HEK293 (cell line): ENCODE results near the gene HDGF.

ENCODE experiments used
- CTCF ChIA-PET: fragments of 350-600 bp; formaldehyde crosslinking; extraction: SDS; loops from one replicate; lab custom pipeline; 2021; ENCODE audit warnings: antibody characterized with exemption; lab: Yijun Ruan, JAX
- POLR2A ChIA-PET: fragments of 300-600 bp; formaldehyde crosslinking; extraction: SDS; loops from one replicate; lab custom pipeline; 2020; ENCODE audit warnings: antibody characterized with exemption, inconsistent platforms; lab: Yijun Ruan, JAX
- H3K27ac ChIP-seq: fragments of 200-500 bp; sonication (Bioruptor generic); 2 replicates; pipeline ENCODE4 v1.5.1; 2014; ENCODE audit warnings: low read depth, low read length, control low read depth, inconsistent platforms; ENCODE audit errors: extremely low read depth
- H3K36me3 ChIP-seq, 2 experiments: fragments of 200-500 bp in 1 of 2; sonication (Bioruptor generic) in 1 of 2; 1 replicate in 1 of 2; 2 replicates in 1 of 2; pipeline ENCODE4 v1.5.1; 2014 to 2017; ENCODE audit warnings: inconsistent platforms in 2 of 2, low read length in 2 of 2; ENCODE audit not compliant: control insufficient read depth in 2 of 2, insufficient read depth in 1 of 2
- H3K4me1 ChIP-seq: fragments of 200-500 bp; sonication (Bioruptor generic); 2 replicates; pipeline ENCODE4 v1.5.1; 2014; ENCODE audit warnings: mild to moderate bottlenecking, low read length, inconsistent platforms; ENCODE audit not compliant: control insufficient read depth, insufficient read depth
- H3K4me3 ChIP-seq: 2 replicates; pipeline ENCODE4 v1.5.1; 2011; ENCODE audit warnings: low read depth, mild to moderate bottlenecking, control low read depth, low read length, moderate library complexity
- H3K9me3 ChIP-seq: fragments of 200-500 bp; sonication (Bioruptor generic); 2 replicates; pipeline ENCODE4 v1.5.1; 2014; ENCODE audit warnings: low read depth, low read length, inconsistent platforms; ENCODE audit not compliant: control insufficient read depth, insufficient read depth
- CTCF ChIP-seq: fragments of 450-650 bp; formaldehyde crosslinking; IDR thresholded peaks from 2 replicates; pipeline ENCODE4 v1.5.1; 2016; ENCODE audit warnings: missing biosample characterization, missing genetic modification characterization
- HOXA7 ChIP-seq: sonication (generic); formaldehyde crosslinking; IDR thresholded peaks from 2 replicates; pipeline ENCODE4 v1.8.1; 2022; ENCODE audit warnings: missing genetic modification reagents, borderline replicate concordance
- MYNN ChIP-seq: fragments of 450-650 bp; formaldehyde crosslinking; IDR thresholded peaks from 2 replicates; pipeline ENCODE4 v1.5.1; 2016; ENCODE audit warnings: missing biosample characterization, missing genetic modification characterization, borderline replicate concordance
- MZF1 ChIP-seq: fragments of 450-650 bp; formaldehyde crosslinking; IDR thresholded peaks from 2 replicates; pipeline ENCODE4 v1.5.1; 2017; ENCODE audit warnings: missing biosample characterization, missing genetic modification characterization, borderline replicate concordance
- PRDM1 ChIP-seq: fragments of 450-650 bp; formaldehyde crosslinking; IDR thresholded peaks from 2 replicates; pipeline ENCODE4; 2016; ENCODE audit warnings: missing biosample characterization, missing genetic modification characterization
- SCRT2 ChIP-seq: fragments of 450-650 bp; formaldehyde crosslinking; IDR thresholded peaks from 2 replicates; pipeline ENCODE4 v1.5.1; 2016; ENCODE audit warnings: missing biosample characterization, missing genetic modification characterization
- ZBTB48 ChIP-seq: fragments of 450-650 bp; formaldehyde crosslinking; IDR thresholded peaks from 2 replicates; pipeline ENCODE4 v1.5.1; 2016; ENCODE audit warnings: missing biosample characterization, missing genetic modification characterization
- ZFHX2 ChIP-seq: fragments of 450-650 bp; formaldehyde crosslinking; conservative IDR thresholded peaks from 2 replicates; pipeline ENCODE4 v1.5.1; 2016; ENCODE audit warnings: missing biosample characterization, missing genetic modification characterization
- ZNF112 ChIP-seq: fragments of 450-650 bp; formaldehyde crosslinking; IDR thresholded peaks from 2 replicates; pipeline ENCODE4 v1.5.0; 2017; ENCODE audit warnings: missing biosample characterization, missing genetic modification characterization
- ZNF174 ChIP-seq: fragments of 450-650 bp; formaldehyde crosslinking; IDR thresholded peaks from 2 replicates; pipeline ENCODE4 v1.5.0; 2017; ENCODE audit warnings: missing biosample characterization, mild to moderate bottlenecking, missing genetic modification characterization
- ZNF214 ChIP-seq: fragments of 450-650 bp; formaldehyde crosslinking; IDR thresholded peaks from 2 replicates; pipeline ENCODE4 v1.5.1; 2017; ENCODE audit warnings: missing biosample characterization, mild to moderate bottlenecking, missing genetic modification characterization, borderline replicate concordance
- ZNF26 ChIP-seq: fragments of 450-650 bp; formaldehyde crosslinking; IDR thresholded peaks from 2 replicates; pipeline ENCODE4 v1.5.1; 2016; ENCODE audit warnings: missing biosample characterization, missing genetic modification characterization
- ZNF274 ChIP-seq, 2 experiments: fragments of 200-500 bp in 1 of 2; fragments of 450-650 bp in 1 of 2; sonication (Bioruptor generic) in 1 of 2; formaldehyde crosslinking in 1 of 2; IDR thresholded peaks; 2 replicates each; pipeline versions ENCODE4 v1.5.1 to v1.6.1; 2014 to 2016; ENCODE audit warnings: borderline replicate concordance in 1 of 2, inconsistent platforms in 1 of 2, low read length in 1 of 2, missing biosample characterization in 1 of 2, missing genetic modification characterization in 1 of 2
- ZNF302 ChIP-seq: fragments of 450-650 bp; formaldehyde crosslinking; IDR thresholded peaks from 2 replicates; pipeline ENCODE4 v1.5.1; 2016; ENCODE audit warnings: missing biosample characterization, missing genetic modification characterization, low read depth
- ZNF366 ChIP-seq: fragments of 450-650 bp; formaldehyde crosslinking; conservative IDR thresholded peaks from 2 replicates; pipeline ENCODE4 v1.5.1; 2016; ENCODE audit warnings: missing biosample characterization, missing genetic modification characterization
- ZNF501 ChIP-seq: fragments of 450-650 bp; formaldehyde crosslinking; IDR thresholded peaks from 2 replicates; pipeline ENCODE4 v1.5.1; 2016; ENCODE audit warnings: missing biosample characterization, missing genetic modification characterization
- ZNF530 ChIP-seq: fragments of 450-650 bp; formaldehyde crosslinking; IDR thresholded peaks from 2 replicates; pipeline ENCODE4 v1.5.1; 2016; ENCODE audit warnings: low read depth, missing biosample characterization, missing genetic modification characterization
- ZNF623 ChIP-seq: fragments of 450-650 bp; formaldehyde crosslinking; IDR thresholded peaks from 2 replicates; pipeline ENCODE4 v1.5.1; 2016; ENCODE audit warnings: missing biosample characterization, missing genetic modification characterization
- ZNF624 ChIP-seq: fragments of 450-650 bp; formaldehyde crosslinking; IDR thresholded peaks from 2 replicates; pipeline ENCODE4 v1.5.1; 2017; ENCODE audit warnings: missing biosample characterization, missing genetic modification characterization
- ZNF660 ChIP-seq: fragments of 450-650 bp; IDR thresholded peaks from 2 replicates; pipeline ENCODE4 v1.5.1; 2018; ENCODE audit warnings: missing biosample characterization, mild to moderate bottlenecking, missing genetic modification characterization
- ZNF670 ChIP-seq: fragments of 450-650 bp; formaldehyde crosslinking; IDR thresholded peaks from 2 replicates; pipeline ENCODE4 v1.5.1; 2016; ENCODE audit warnings: missing biosample characterization, missing genetic modification characterization, low read depth
- ZNF747 ChIP-seq: fragments of 450-650 bp; formaldehyde crosslinking; IDR thresholded peaks from 2 replicates; pipeline ENCODE4 v1.5.1; 2016; ENCODE audit warnings: missing biosample characterization, missing genetic modification characterization
- ZNF785 ChIP-seq: fragments of 450-650 bp; formaldehyde crosslinking; IDR thresholded peaks from 2 replicates; pipeline ENCODE4 v1.5.1; 2016; ENCODE audit warnings: missing biosample characterization, missing genetic modification characterization
- ZNF791 ChIP-seq: fragments of 450-650 bp; formaldehyde crosslinking; IDR thresholded peaks from 2 replicates; pipeline ENCODE4 v1.5.1; 2016; ENCODE audit warnings: missing biosample characterization, missing genetic modification characterization
- TF ChIP-seq, protein P1 (sequence below): fragments of 450-650 bp; formaldehyde crosslinking; IDR thresholded peaks from 2 replicates; pipeline ENCODE4 v1.5.1; 2016; ENCODE audit warnings: missing biosample characterization, missing genetic modification characterization

Gene HDGF

DNA sequence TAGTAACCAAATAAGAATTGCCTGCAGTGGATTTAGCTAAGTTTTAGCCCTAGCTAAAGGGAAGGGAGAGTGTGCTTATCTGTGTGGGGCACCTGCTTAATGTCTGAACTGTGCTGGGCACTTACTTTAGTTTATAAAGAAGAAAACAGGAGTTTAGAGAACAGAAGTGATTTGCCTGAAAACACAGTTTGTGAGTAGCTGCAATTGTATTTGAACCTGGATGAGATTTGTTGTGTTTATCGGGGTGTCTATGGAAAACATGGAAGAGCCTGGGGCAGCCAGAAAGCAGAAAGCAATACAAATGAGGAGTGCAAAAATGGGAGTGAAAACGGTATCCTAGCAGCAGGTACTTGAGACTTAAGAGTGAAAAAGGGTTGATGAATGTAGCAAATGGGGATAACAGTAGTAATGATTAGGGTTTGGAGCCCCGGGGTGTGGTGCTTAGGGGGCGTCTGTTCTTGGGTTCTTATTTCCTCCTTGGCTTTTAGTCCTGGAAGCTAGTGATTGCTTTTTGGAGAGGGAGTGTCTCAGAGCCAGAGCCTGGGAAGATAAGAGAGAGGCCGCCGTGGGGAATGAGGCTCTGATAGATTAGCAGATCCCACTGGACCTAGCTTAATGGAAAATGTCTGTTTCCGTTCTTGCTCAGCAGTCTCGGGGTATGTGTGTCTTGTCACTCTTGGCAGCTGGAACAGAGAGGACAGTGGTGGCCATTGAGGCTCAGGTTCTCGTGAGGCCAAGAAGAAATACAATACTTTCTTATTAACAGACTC, 21.4 kb upstream of the HDGF start:
- POLR2A ChIA-PET, result interaction anchor here (0.7 to 1.3 kb wide), 3 partner anchors 21 to 80 kb away, joined by 3 to 6 read pairs (median 4); partner anchors contain the start of genes HDGF, ISG20L2 and METTL25B
- no peak overlapping the region for H3K27ac ChIP-seq
- peaks cover 16% of the 10 kb centered on the region for H3K4me1 ChIP-seq
- H3K36me3 ChIP-seq, result peaks cover 4 to 57% of the 10 kb centered on the region in 2 experiments; a peak in 2 of 3 replicates
- H3K4me3 ChIP-seq, result no peak overlapping the region
- CTCF ChIA-PET, result interaction anchor here (0.6 to 3.6 kb wide), 6 partner anchors 9 to 114 kb away, joined by 3 to 31 read pairs (median 4); partner anchors contain the start of genes ISG20L2 and METTL25B
- no peaks in the 10 kb centered on the region for H3K9me3 ChIP-seq
- TF ChIP-seq HOXA7, result no peak
- TF ChIP-seq ZBTB48 (tag by site-specific recombination), result 0 out of 2 replicates have a peak, but pooled peaks have one; percentile 16
- TF ChIP-seq ZNF530, result no peak
- TF ChIP-seq ZNF785, result no peak
- no peak for TF ChIP-seq ZNF670 (tag by site-specific recombination)
- TF ChIP-seq PRDM1 (tag by site-specific recombination), result 0 out of 2 replicates have a peak, but pooled peaks have one; percentile 54

DNA sequence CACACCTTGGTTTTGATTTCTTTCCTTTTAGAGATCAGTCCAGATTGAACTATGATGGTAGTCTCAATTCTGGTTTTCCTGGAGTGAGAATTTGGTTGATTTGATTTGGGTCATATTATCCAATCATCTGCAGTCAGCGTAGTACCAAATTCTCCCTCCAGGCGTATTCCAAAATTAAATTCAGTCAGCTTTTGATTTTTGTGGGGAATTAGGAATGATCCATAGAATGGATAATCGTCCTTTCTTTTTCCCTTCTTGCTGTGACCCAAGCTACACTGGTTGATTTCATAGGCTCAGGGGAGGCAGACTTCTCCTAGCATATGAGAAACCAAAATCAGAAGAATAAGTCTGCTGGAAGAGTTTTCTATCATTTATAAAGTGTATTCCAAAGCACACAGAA, 20.7 kb upstream of the HDGF start:
- Histone ChIP-seq H3K9me3 (no peaks in the 10 kb centered on the region), H3K36me3 (peaks cover 4 to 57% of the 10 kb centered on the region in 2 experiments; a peak in 2 of 3 replicates), H3K4me1 (peaks cover 14% of the 10 kb centered on the region), H3K4me3 (no peak overlapping the region), H3K27ac (no peak overlapping the region)
- ChIA-PET POLR2A (interaction anchor here (1.2 to 1.3 kb wide), 2 partner anchors 20 to 44 kb away, joined by 4 to 6 read pairs; partner anchors contain the start of genes HDGF, ISG20L2 and METTL25B), CTCF (interaction anchor here (0.6 to 3.6 kb wide), 8 partner anchors 9 to 113 kb away, joined by 3 to 31 read pairs (median 4); partner anchors contain the start of genes ISG20L2, METTL25B and MRPL24)
- TF ChIP-seq ZNF112 (tag by site-specific recombination), result no peak
- TF ChIP-seq, protein P1, sequence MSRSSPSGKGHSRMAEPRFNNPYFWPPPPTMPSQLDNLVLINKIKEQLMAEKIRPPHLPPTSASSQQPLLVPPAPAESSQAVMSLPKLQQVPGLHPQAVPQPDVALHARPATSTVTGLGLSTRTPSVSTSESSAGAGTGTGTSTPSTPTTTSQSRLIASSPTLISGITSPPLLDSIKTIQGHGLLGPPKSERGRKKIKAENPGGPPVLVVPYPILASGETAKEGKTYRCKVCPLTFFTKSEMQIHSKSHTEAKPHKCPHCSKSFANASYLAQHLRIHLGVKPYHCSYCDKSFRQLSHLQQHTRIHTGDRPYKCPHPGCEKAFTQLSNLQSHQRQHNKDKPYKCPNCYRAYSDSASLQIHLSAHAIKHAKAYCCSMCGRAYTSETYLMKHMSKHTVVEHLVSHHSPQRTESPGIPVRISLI (tag by site-specific recombination), result no peak
- TF ChIP-seq ZNF660 (tag by site-specific recombination), result no peak
- TF ChIP-seq ZNF302 (tag by site-specific recombination), result no peak
- no peak for TF ChIP-seq ZNF174 (tag by site-specific recombination)
- no peak for TF ChIP-seq ZFHX2
- no peak for TF ChIP-seq ZNF214 (tag by site-specific recombination)
- no peak for TF ChIP-seq SCRT2
- TF ChIP-seq ZNF26 (tag by site-specific recombination), result no peak
- no peak for TF ChIP-seq ZNF623 (tag by site-specific recombination)
- TF ChIP-seq ZNF366 (tag by site-specific recombination), result no peak
- TF ChIP-seq CTCF (tag by site-specific recombination), result no peak
- no peak for TF ChIP-seq ZNF791
- no peak for TF ChIP-seq ZNF274 (IDR thresholded peaks at IDR 0.05; ENCODE audit: low read length)
- no peak for TF ChIP-seq ZNF274 (tag by site-specific recombination; IDR thresholded peaks at IDR 0.05; ENCODE audit: borderline replicate concordance)
- TF ChIP-seq ZNF747, result no peak
- no peak for TF ChIP-seq ZNF624 (tag by site-specific recombination)
- no peak for TF ChIP-seq MYNN
- no peak for TF ChIP-seq MZF1 (tag by site-specific recombination)
- no peak for TF ChIP-seq ZNF501 (tag by site-specific recombination)
